Activated CD4-positive, alpha-beta T cell treated with anti-CD3 and anti-CD28 coated beads, Interleukin-2, amount 50 U/mL, for 16 hours (primary cell): ENCODE results near the gene DKK3.

Experiments
- DNase-seq: peaks from one replicate; pipeline ENCODE4 v3.0.0-alpha.2; 2020

The DKK3 gene

GRCh38 chr11:11935536-11935935, 72.9 kb downstream of the DKK3 start:
- DNase-seq, result no peak

- peak; percentile 37 for DNase-seq
Observed at GRCh38 chr11:11931461-11932055, 76.9 kb downstream of the DKK3 start.

DNA sequence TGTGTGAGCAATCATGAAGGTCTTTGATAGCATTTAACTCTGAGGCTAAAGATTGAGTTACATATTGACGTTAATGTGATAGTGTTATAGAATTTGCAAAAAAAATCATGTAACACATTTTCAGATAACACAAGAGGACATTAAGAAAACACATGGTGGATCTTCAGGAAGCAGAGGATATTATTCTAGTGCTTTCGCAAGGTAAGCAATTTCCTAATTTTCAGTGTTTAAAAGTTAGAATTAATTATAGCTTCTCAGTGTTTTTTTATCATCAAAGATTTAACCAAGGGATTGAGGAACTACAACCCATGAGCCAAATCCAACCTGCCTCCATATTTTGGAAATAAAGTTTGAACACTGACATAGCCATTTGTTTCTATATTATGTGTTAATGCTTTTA, 78.5 kb downstream of the DKK3 start:
- DNase-seq, result no peak

- DNase-seq, result no peak
Observed at GRCh38 chr11:11923828-11924227, 84.6 kb downstream of the DKK3 start.

DNA sequence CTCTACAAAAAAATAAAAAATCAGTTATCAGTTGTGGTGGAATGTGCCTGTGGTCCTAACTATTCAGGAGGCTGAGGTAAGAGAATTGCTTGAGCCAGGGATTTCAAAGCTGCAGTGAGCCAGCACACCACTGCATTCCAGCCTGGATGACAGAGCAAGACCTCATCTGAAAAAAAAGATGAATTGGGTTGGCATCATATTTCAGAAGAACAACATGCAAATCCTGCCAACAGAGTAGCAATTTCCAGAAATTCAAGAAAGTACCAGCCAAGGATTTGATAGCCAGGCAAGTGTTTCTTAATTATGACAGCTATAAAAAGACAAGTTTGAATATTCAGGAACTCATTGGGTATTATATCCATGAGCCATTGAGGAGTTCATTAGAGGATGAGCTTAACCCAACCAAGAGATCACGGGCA, 91.4 kb downstream of the DKK3 start:
- no peak for DNase-seq

DNA sequence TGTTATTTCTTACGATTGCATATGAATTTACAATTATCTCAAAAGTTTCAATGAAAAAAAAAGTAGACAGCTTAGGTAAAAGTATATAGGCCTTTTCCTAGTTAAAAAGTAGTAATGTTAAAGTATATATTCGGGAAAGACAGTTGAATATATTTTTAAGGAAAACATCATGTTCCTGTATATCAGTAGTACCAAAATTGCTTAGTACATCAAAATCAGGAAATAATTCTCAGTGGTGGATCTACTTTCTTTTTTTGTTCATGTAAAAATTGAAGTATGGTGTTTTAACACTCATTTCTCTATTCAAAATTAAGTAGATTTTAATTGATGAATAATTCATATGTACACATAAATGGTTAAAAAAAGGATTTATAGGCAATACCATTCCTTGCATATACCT, 92.8 kb downstream of the DKK3 start:
- DNase-seq, result no peak

DNA sequence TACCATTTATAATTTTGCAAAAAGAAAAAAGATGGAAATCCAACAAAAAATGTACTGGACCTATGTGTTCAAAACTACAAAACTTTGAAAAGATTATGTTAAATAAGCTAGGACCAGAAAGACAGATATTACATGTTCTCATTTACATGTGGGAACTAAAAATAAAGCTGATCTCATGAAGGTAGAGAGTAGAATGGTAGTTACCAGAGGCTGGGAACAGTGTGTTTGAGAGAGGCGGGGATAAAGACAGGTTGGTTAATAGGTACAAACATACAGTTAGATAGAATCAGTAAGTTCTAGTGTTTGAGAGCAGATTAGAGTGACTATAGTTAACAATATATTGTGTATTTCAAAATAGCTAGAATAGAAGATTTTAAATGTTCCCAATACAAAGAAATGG, 95.0 kb downstream of the DKK3 start:
- no peak for DNase-seq
